Measurements from ENCODE around the gene MAB21L4. TPM values are rescaled to one million over a fixed set of nuclear protein-coding genes. Genes with fewer than 3 reads are reported as not detected.

The MAB21L4 gene
- total RNA-seq, 8 experiments from 2014 or later, result 0.08 to 0.38 (median 0.21) TPM; not detected in 4

GRCh38 chr2:240913810-240914644 lies 18.1 kb upstream of the MAB21L4 start:
- peak; percentile 9 to 75 (median 60) for ATAC-seq (replicated peaks in 6 of 8)
- WGBS, 10 experiments, result 28 to 90% (median 35%) methylated on average over 2 to 19 of the region's 36 CpGs; no CpG with 5 or more reads in 4 of the 10 experiments
- in situ Hi-C loops (cut with MboI; ENCODE audit: low pct_unique_long_range_greater_than_20kb in 2 of 9, low sequenced_read_pairs in 9 of 9, unreplicated experiment in 9 of 9), result no loop called here
- no peak overlapping the region for H3K4me3 ChIP-seq
- H3K27ac ChIP-seq, result no peak overlapping the region
- H3K4me1 ChIP-seq (replicated peaks in 1 of 2), result peaks cover 7 to 16% of the 10 kb centered on the region in 2 donors

GRCh38 chr2:240912878-240913809 lies 17.2 kb upstream of the MAB21L4 start:
- H3K27ac ChIP-seq, result no peak overlapping the region
- no peak overlapping the region for H3K4me3 ChIP-seq
- H3K4me1 ChIP-seq (replicated peaks in 1 of 2), result peaks cover 7 to 16% of the 10 kb centered on the region in 2 donors
- 66 to 100% (median 76%) methylated on average over 2 to 5 of the region's 21 CpGs; no CpG with 5 or more reads in 5 of the 10 experiments for WGBS, 10 experiments
- in situ Hi-C loops (cut with MboI; ENCODE audit: low pct_unique_long_range_greater_than_20kb in 2 of 9, low sequenced_read_pairs in 9 of 9, unreplicated experiment in 9 of 9), result no loop called here
- ATAC-seq (replicated peaks in 6 of 8), result no peak

- WGBS, 10 experiments, result 27 to 91% (median 78%) methylated on average over 6 to 18 of the region's 20 CpGs; no CpG with 5 or more reads in 3 of the 10 experiments
- Histone ChIP-seq H3K4me3 (no peak overlapping the region), H3K4me1 (replicated peaks in 1 of 2) (peaks cover 6 to 13% of the 10 kb centered on the region in 2 donors), H3K27ac (no peak overlapping the region)
- in situ Hi-C loops (cut with MboI; ENCODE audit: low pct_unique_long_range_greater_than_20kb in 2 of 9, low sequenced_read_pairs in 9 of 9, unreplicated experiment in 9 of 9), result no loop called here
- ATAC-seq (replicated peaks in 6 of 8), result peak in 1 of 8 experiments; percentile 6
Observed at GRCh38 chr2:240911641-240912265, 15.8 kb upstream of the MAB21L4 start.

- no peak for ATAC-seq (replicated peaks in 6 of 8)
- in situ Hi-C loops (cut with MboI; ENCODE audit: low pct_unique_long_range_greater_than_20kb in 2 of 9, low sequenced_read_pairs in 9 of 9, unreplicated experiment in 9 of 9), result no loop called here
- Histone ChIP-seq H3K4me3 (no peak overlapping the region), H3K27ac (no peak overlapping the region), H3K4me1 (replicated peaks in 1 of 2) (peaks cover 8 to 18% of the 10 kb centered on the region in 2 donors)
- 34 to 100% (median 70%) methylated on average over 1 to 4 of the region's 17 CpGs; no CpG with 5 or more reads in 3 of the 10 experiments for WGBS, 10 experiments
Observed at GRCh38 chr2:240909216-240909974, 13.4 kb upstream of the MAB21L4 start.

- peak in 4 of 8 experiments; percentile 3 to 20 (median 11) for ATAC-seq (replicated peaks in 6 of 8)
- H3K27ac ChIP-seq, result no peak overlapping the region
- peaks cover 8 to 18% of the 10 kb centered on the region in 2 donors for H3K4me1 ChIP-seq (replicated peaks in 1 of 2)
- in situ Hi-C loops (cut with MboI; ENCODE audit: low pct_unique_long_range_greater_than_20kb in 2 of 9, low sequenced_read_pairs in 9 of 9, unreplicated experiment in 9 of 9), result no loop called here
- 19 to 80% (median 63%) methylated on average over 1 to 7 of the region's 22 CpGs; no CpG with 5 or more reads in 3 of the 10 experiments for WGBS, 10 experiments
- H3K4me3 ChIP-seq, result no peak overlapping the region
Observed at GRCh38 chr2:240906911-240907590, 11.1 kb upstream of the MAB21L4 start.

- peaks cover 8 to 18% of the 10 kb centered on the region in 2 donors for H3K4me1 ChIP-seq (replicated peaks in 1 of 2)
- H3K4me3 ChIP-seq, result no peak within 1 kb of the TSS
- in situ Hi-C loops (cut with MboI; ENCODE audit: low pct_unique_long_range_greater_than_20kb in 2 of 9, low sequenced_read_pairs in 9 of 9, unreplicated experiment in 9 of 9), result no loop called here
- WGBS, 10 experiments, result 0 to 92% (median 32%) methylated on average over 1 to 9 of the region's 23 CpGs; no CpG with 5 or more reads in 4 of the 10 experiments
- no peak within 1 kb of the TSS for H3K27ac ChIP-seq
- ATAC-seq (replicated peaks in 6 of 8), result peak in 5 of 8 experiments; percentile 67 to 81 (median 70)
Observed at GRCh38 chr2:240906141-240906910, 10.4 kb upstream of the MAB21L4 start, which contains the start of gene CROCC2. Gene CROCC2, plus strand, starts transcription at chr2:240906336. Its CDS starts 178 bp downstream, at chr2:240906514.

GRCh38 chr2:240905176-240905781 lies 9.3 kb upstream of the MAB21L4 start:
- WGBS, 10 experiments, result 40 to 100% methylated on average over 1 of the region's 13 CpGs; no CpG with 5 or more reads in 8 of the 10 experiments
- H3K4me3 ChIP-seq, result no peak overlapping the region
- ATAC-seq (replicated peaks in 6 of 8), result peak in 5 of 8 experiments; percentile 15 to 68 (median 50)
- in situ Hi-C loops (cut with MboI; ENCODE audit: low pct_unique_long_range_greater_than_20kb in 2 of 9, low sequenced_read_pairs in 9 of 9, unreplicated experiment in 9 of 9), result no loop called here
- peaks cover 8 to 18% of the 10 kb centered on the region in 2 donors for H3K4me1 ChIP-seq (replicated peaks in 1 of 2)
- H3K27ac ChIP-seq, result no peak overlapping the region

GRCh38 chr2:240904216-240905175 lies 8.5 kb upstream of the MAB21L4 start:
- in situ Hi-C loops (cut with MboI; ENCODE audit: low pct_unique_long_range_greater_than_20kb in 2 of 9, low sequenced_read_pairs in 9 of 9, unreplicated experiment in 9 of 9), result no loop called here
- no peak for ATAC-seq (replicated peaks in 6 of 8)
- Histone ChIP-seq H3K27ac (no peak overlapping the region), H3K4me1 (replicated peaks in 1 of 2) (peaks cover 8 to 18% of the 10 kb centered on the region in 2 donors), H3K4me3 (no peak overlapping the region)
- WGBS, 10 experiments, result 29 to 100% (median 81%) methylated on average over 1 to 4 of the region's 19 CpGs; no CpG with 5 or more reads in 4 of the 10 experiments

- Histone ChIP-seq H3K27ac (no peak overlapping the region), H3K4me1 (replicated peaks in 1 of 2) (peaks cover 8 to 18% of the 10 kb centered on the region in 2 donors), H3K4me3 (no peak overlapping the region)
- ATAC-seq (replicated peaks in 6 of 8), result no peak
- 0 to 100% (median 75%) methylated on average over 1 to 7 of the region's 34 CpGs; no CpG with 5 or more reads in 2 of the 10 experiments for WGBS, 10 experiments
- in situ Hi-C loops (cut with MboI; ENCODE audit: low pct_unique_long_range_greater_than_20kb in 2 of 9, low sequenced_read_pairs in 9 of 9, unreplicated experiment in 9 of 9), result no loop called here
Observed at GRCh38 chr2:240903191-240904060, 7.5 kb upstream of the MAB21L4 start.

Data from motor neuron (in vitro differentiated cells).